ENCODE data around the gene CSGALNACT2.
A peak's percentile ranks its signal among the peaks of the same experiment; 100 is the strongest.
"Not testable (repeated sequence)": the region's sequence is repeated elsewhere in the genome, so short reads cannot be mapped to it uniquely, and the experiment has no call there.

CSGALNACT2 gene

GRCh38 chr10:43125274-43125845 is 12.9 kb upstream of the CSGALNACT2 start:
- no peak for DNase-seq

GRCh38 chr10:43125881-43126731 is 12.1 kb upstream of the CSGALNACT2 start:
- DNase-seq: no peak

- no peak for DNase-seq
These were observed 11.4 kb upstream of the CSGALNACT2 start for GRCh38 chr10:43126759-43127424.

DNA sequence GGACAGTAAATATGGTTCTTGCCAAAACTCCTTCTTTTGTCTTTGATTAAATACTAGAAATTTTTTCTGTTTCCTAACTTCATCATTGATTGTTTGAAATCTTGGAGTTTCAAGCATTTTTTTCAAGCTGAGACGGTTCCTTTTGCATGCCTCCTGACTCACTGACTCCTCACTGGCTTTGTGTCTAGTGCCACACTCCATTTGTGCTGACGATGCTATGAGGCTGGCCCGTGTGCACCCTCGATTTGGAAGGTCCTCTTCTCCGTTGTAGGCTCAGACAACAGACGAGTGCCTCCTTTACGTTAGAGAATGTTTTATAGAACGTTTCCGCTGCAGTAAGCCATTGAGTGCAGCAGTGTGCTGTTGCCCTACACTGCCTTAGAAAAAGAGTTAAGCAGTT is 10.8 kb upstream of the CSGALNACT2 start:
- no peak for DNase-seq

- no peak for DNase-seq
These were observed 9.9 kb upstream of the CSGALNACT2 start for GRCh38 chr10:43128331-43128730.

GRCh38 chr10:43128958-43129706 is 9.1 kb upstream of the CSGALNACT2 start:
- DNase-seq: no peak

DNA sequence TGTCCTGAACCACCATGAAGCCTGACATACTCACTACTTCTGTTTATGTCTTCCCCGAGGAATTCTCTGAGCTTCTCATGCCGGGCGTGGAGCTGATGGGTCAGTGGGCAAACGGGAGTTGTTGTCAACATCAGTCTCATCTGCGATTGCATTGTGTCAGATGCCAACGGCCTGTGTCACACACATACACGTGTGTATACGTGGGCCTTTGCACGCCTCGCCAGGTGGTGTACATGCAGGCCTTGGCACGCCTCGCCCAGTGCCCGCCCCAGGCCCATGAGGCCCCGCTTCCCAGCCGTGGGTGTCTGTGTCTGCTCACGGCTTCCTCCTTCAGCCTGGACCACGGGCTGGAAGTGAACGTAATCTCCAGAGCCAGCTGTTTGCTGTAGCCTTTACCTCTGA is 7.5 kb upstream of the CSGALNACT2 start:
- DNase-seq: no peak

DNA sequence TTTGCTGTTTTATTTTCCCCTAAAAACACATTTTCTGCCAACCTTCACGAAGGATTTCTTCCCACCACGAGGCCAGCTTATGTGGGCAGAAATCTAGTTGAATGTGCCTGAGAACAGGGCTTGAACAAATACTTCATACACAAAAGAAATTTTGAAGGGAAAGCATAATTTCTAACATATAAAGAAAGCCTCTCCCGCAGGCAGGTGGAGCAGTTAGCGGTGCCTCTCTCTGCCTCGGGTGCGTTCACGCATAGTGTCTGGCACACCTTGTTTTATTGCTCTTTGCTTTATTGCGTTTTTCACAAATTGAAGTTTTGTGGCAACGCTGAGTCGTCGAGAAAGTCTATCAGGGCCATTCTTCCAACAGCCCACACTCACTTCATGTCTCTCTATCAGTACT is 7.0 kb upstream of the CSGALNACT2 start:
- DNase-seq: no peak

DNA sequence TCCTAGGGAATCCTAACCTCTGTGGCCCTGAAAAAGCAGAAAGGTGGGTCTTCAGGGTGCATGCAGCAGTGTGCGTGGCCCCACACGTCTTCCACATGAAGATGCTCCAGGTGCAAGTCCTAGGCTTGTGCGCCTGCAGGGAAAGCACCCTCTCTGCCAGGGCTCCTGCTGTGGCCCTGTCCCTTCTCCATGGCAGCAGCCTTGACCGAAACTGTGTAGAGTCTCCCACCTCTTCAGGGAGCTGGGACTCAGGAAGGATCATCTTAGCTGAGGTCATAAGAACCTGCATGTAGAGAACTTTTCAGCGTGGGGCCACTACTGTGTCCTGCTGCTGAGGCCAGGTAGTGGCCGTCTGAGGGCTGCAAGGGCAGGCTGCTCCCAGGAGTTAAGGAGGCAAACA is 6.3 kb upstream of the CSGALNACT2 start:
- no peak for DNase-seq

DNA sequence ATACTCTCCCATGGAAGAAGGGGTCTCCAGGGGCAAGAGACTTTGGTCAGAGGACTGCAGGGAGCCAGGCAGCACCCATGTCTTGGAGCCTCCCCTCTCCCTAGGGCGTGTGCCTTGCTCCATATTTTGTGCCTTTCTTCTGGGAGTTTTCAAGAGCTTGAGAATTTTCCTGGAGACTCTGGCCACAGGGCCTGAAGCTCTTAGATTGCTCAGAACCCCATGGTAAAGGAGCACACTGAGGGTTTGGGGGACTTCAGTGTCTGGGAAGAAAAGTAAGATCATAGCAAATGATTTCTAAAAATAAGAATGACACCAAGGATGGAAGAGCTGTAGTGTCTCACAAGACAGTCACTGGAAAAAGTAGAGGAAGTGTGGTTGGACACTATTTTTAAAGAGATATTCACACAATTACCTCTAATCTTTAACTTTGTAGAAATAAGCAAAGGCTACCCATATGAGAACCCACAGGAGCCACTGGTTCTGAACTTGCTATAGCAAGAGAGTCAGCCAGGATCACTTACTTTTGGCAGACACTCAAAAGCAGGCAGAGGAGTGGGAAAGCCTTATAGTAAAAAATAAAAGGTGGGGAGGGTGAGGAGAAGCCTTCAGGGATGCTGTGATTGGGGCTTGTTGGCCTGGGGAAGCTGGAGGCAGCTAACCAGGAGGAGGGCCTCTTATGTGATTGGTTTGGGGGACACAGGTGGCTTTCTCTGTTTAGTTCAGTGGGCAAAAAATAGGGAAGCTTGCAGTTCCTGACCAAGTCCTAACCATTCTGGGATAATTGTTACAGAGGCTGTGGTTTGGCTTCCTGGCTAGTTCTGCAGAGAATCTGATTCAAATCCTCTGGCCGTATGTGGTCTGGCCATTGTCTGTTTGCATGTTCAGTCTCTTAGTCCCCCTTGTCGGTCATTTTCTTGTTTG is 5.1 kb upstream of the CSGALNACT2 start:
- no peak for DNase-seq

GRCh38 chr10:43134126-43134905 is 3.9 kb upstream of the CSGALNACT2 start:
- DNase-seq: no peak

DNA sequence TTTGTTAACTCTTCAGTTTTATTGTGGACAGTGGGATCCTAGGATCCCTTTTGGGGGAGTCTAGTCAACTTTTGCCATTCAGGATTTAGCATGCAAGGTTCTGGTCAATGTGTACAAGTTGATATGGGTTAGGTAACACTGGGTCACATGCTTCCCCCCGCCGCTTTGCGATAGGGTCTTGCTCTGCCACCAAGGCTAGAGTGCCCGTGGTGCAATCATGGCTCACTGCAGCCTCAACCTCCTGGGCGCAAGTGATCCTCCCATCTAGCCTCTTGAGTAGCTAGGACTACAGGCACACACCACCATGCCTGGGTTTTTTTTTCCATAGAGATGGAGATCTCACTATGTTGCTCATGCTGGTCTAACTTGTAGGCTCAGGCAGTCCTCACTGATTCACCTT is 3.2 kb upstream of the CSGALNACT2 start:
- DNase-seq: no peak

GRCh38 chr10:43135656-43136055 is 2.6 kb upstream of the CSGALNACT2 start:
- DNase-seq: no peak

DNA sequence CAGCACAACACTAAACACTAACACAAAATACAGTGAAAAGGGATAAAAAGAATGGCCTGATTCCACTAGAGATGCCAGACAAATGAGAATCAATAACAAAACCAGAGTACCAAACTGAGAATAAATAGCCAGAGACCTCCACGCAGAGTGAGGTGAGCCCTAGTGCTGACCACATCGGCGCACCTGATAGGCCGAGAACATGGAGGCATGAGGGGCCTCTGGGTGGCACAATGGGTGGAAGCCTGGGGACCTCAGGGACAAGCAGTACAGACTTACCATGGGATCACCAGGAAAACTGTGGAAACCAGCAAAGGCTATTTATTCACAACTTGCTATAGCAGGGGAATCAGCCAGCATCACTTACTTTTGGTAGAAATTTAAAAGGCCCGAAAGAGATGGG is 1.8 kb upstream of the CSGALNACT2 start:
- no peak for DNase-seq

DNA sequence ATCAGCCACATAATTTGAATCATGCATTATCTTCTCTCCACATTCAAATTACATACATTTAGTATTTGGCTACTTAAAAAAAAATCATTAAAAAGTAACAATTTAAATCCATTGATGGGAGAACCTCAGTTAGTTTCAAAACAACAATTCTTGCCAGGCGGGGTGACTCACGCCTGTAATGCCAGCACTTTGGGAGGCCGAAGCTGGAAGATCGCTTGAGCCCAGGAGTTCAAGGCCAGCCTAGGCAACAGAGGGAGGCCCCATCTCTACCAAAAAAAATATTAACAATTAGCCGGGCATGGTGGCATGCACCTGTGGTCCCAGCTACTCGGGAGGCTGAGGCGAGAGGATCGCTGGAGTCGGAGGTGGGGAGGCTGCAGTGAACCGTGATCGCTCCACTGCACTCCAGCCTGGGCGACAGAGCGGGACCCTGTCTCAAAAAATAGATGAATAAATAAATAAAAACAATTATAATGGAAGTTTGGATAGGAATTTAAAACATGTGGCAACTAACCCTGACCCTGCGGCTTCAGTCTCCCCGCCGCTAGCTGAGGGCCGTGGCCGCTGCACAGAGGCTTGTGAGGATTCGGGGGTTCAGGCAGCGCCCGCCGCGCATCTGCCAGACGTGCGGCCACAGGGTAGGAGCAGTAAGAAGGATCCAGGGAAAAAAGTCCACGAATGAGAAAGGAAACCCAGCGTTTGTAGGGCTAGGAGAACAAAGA is 1.1 kb upstream of the CSGALNACT2 start:
- DNase-seq: no peak

- DNase-seq: peak; percentile 59
These were observed 576 bp upstream of the CSGALNACT2 start for GRCh38 chr10:43137717-43138020.

- DNase-seq: peak; percentile 26
These were observed 554 bp downstream of the CSGALNACT2 start for GRCh38 chr10:43138757-43139241.

- peak; percentile 40 for DNase-seq
These were observed 3.2 kb downstream of the CSGALNACT2 start for GRCh38 chr10:43141421-43141820.

GRCh38 chr10:43145311-43145710 is 7.1 kb downstream of the CSGALNACT2 start:
- DNase-seq: no peak

DNA sequence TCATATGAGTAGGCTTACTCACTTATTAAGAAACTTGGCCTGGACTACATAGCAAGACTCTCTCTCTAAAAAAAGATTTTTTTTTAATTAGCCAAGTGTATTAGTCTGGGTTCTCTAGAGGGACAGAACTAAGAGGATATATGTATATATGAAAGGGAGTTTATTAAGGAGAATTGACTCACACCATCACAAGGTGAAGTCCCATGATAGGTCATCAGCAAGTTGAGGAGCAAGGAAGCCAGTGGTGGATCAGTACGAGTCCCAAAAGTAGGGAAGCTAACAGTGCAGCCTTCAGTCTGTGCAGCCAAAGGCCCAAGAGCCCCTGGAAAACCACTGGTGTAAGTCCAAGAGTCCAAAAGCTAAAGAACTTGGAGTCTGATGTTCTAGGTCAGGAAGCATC is 7.7 kb downstream of the CSGALNACT2 start:
- not testable (repeated sequence) for DNase-seq

DNA sequence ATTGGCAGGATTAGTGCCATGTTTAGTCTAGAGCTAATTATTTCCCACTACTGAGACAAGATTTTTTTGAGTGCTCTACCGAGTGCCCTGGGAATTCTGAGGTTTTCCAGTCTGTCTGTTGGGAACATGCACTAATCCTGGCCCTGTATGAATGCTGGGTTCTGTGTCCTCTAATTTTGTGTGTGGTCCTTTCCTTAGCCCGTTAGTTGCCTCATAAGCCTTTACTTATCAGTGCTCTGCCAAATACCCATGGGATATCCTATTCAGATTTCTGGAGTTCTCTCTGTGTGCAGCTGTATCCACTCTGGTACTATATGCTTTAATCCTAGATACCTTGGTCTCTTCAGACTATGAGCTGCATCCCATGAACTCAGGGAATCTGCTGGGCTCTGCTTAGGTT is 13.1 kb downstream of the CSGALNACT2 start:
- DNase-seq: no peak

Measured in NCI-H2171 treated with DMSO at 0.1 percent for 48 hours (cell line).